Measurements from ENCODE around the gene ANHX. TPM values are rescaled to one million over a fixed set of nuclear protein-coding genes. Genes with fewer than 3 reads are reported as not detected.

The ANHX gene
- total and polyA plus RNA-seq, 12 donors, result not detected

DNA sequence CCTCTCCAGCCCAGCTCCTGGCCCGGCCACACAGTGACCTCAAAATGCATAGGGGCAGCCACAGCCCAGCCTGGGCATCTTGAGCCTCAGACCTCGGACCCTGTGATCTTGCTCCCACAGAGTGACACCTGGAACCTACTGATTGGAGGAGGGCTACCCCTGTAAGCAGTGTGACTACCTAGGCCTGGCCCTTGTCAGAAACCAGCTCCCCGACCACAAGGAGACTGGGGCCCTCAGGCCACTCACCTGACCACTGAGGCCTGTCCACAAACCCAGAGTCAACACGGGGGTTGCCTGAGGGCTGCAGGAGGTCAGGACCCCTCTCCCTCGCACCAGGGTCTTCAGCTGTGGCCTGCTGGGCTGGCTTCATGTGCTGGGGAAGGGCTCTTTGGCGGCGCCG, 9.0 kb downstream of the ANHX start:
- Histone ChIP-seq H3K4me1 (replicated peaks in 1 of 2) (no peaks in the 10 kb centered on the region), H3K9me3 (replicated peaks in 1 of 3) (no peaks in the 10 kb centered on the region), H3K4me3 (no peak overlapping the region), H3K36me3 (replicated peaks in 1 of 2) (no peaks in the 10 kb centered on the region), H3K27ac (no peak overlapping the region), H3K27me3 (no peaks in the 10 kb centered on the region)
- DNase-seq, result no peak
- 78 to 100% (median 89%) methylated on average over 1 to 8 of the region's 8 CpGs for WGBS, 4 donors
- TF ChIP-seq, protein P1, sequence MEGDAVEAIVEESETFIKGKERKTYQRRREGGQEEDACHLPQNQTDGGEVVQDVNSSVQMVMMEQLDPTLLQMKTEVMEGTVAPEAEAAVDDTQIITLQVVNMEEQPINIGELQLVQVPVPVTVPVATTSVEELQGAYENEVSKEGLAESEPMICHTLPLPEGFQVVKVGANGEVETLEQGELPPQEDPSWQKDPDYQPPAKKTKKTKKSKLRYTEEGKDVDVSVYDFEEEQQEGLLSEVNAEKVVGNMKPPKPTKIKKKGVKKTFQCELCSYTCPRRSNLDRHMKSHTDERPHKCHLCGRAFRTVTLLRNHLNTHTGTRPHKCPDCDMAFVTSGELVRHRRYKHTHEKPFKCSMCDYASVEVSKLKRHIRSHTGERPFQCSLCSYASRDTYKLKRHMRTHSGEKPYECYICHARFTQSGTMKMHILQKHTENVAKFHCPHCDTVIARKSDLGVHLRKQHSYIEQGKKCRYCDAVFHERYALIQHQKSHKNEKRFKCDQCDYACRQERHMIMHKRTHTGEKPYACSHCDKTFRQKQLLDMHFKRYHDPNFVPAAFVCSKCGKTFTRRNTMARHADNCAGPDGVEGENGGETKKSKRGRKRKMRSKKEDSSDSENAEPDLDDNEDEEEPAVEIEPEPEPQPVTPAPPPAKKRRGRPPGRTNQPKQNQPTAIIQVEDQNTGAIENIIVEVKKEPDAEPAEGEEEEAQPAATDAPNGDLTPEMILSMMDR (IDR thresholded peaks at IDR 0.05), result no peak
- TF ChIP-seq POLR2A (IDR thresholded peaks at IDR 0.05), result no peak
- intact Hi-C loops (cut with DNase I), result no loop called here

DNA sequence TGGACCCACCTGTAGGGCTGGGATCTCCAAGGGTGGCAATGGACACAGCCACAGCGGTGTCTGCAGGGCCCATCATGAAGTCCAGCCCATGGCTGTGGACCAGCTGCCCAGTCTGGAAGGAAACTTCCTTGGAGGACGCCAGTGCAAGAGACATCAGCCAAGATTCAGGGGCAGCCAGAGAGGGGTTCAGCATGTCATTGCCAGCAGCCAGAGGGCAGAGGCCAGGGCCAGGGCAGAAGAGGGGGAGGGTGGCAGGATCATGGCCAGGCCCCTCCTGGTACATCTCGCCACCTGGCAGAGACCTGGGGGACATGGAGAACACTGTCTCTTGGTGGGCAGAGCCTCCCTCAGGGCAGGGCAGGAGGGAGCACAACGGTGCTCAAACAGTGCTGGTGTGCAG, 10.2 kb downstream of the ANHX start:
- H3K36me3 ChIP-seq (replicated peaks in 1 of 2), result no peaks in the 10 kb centered on the region
- H3K4me3 ChIP-seq, result no peak overlapping the region
- TF ChIP-seq POLR2A (IDR thresholded peaks at IDR 0.05), result no peak
- TF ChIP-seq, protein P1 (IDR thresholded peaks at IDR 0.05), result no peak
- intact Hi-C loops (cut with DNase I), result no loop called here
- no peaks in the 10 kb centered on the region for H3K27me3 ChIP-seq
- DNase-seq, result peak in 1 of 7 donors; percentile 29
- no peak overlapping the region for H3K27ac ChIP-seq
- no peaks in the 10 kb centered on the region for H3K4me1 ChIP-seq (replicated peaks in 1 of 2)
- H3K9me3 ChIP-seq (replicated peaks in 1 of 3), result no peaks in the 10 kb centered on the region
- 62 to 87% (median 81%) methylated on average over 3 to 4 of the region's 4 CpGs for WGBS, 4 donors

DNA sequence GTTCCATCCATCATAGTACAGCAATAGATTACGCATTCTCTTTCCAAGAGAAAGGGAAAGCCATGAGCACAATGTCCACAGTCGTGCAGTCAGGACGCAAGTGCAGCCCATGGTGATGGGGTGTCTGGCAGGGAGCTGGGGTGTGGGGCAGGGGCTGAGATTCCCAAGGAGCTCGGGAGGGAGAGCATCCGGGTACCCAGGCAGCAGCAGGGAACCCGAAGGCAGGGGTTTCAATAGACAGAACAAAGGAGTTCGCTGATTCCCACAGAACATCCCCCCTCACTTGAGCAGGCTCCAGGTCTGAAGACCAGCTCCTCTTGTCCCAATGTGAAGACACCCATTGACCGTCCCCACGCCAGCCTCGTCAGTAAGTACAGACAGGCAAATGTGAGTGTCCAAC, 13.5 kb downstream of the ANHX start:
- Histone ChIP-seq H3K9me3 (replicated peaks in 1 of 3) (no peaks in the 10 kb centered on the region), H3K4me3 (no peak overlapping the region), H3K27me3 (no peaks in the 10 kb centered on the region), H3K4me1 (replicated peaks in 1 of 2) (no peaks in the 10 kb centered on the region), H3K36me3 (replicated peaks in 1 of 2) (no peaks in the 10 kb centered on the region), H3K27ac (no peak overlapping the region)
- DNase-seq, result peak in 1 of 7 donors; percentile 30
- WGBS, 4 donors, result 79 to 80% (median 79%) methylated on average over 9 to 10 of the region's 10 CpGs
- TF ChIP-seq, protein P1 (IDR thresholded peaks at IDR 0.05), result no peak
- TF ChIP-seq POLR2A (IDR thresholded peaks at IDR 0.05), result no peak
- intact Hi-C loops (cut with DNase I), result no loop called here

DNA sequence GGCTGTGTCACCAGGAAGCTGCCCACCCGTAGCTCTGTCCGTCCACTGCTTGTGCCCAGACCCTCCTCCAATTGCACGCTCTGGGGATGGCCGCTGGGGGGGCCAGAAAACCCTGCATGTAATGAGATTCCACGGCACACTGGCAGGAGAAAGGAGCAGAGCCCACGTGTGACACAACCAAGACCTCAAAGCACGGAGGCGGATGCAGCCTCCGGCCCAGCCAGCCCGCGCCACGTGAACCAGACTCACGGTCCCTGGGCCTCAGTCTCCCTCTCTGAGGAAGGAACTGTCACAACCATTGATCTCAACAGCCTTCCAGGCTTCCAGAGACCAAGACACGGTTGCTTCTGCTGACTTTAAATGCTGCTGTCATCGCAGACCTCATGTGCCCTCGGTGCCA, 14.4 kb downstream of the ANHX start:
- WGBS, 4 donors, result 82 to 88% (median 85%) methylated on average over 8 to 16 of the region's 16 CpGs
- Histone ChIP-seq H3K4me1 (replicated peaks in 1 of 2) (no peaks in the 10 kb centered on the region), H3K27ac (no peak overlapping the region), H3K36me3 (replicated peaks in 1 of 2) (no peaks in the 10 kb centered on the region), H3K4me3 (no peak overlapping the region), H3K27me3 (no peaks in the 10 kb centered on the region), H3K9me3 (replicated peaks in 1 of 3) (no peaks in the 10 kb centered on the region)
- peak in 1 of 7 donors; percentile 13 for DNase-seq
- intact Hi-C loops (cut with DNase I), result no loop called here
- TF ChIP-seq, protein P1 (IDR thresholded peaks at IDR 0.05), result no peak
- no peak for TF ChIP-seq POLR2A (IDR thresholded peaks at IDR 0.05)

Data from adrenal gland (tissue), 12 donors.